MM.1S (cell line): ENCODE data around the gene WASF2.

Experiments
- DNase-seq: peaks from one replicate; pipeline ENCODE4 v3.0.0-alpha.2; 2015
- H2AFZ ChIP-seq: fragments of 300-600 bp; sonication (generic); 2 replicates; pipeline ENCODE4 v1.6.0; 2016; ENCODE audit warnings: antibody characterized with exemption, low read length
- H3F3A ChIP-seq: fragments of 300-600 bp; sonication (generic); 2 replicates; pipeline ENCODE4 v1.6.1; 2016; ENCODE audit warnings: mild to moderate bottlenecking, antibody characterized with exemption, low read length, moderate library complexity, mixed read lengths; ENCODE audit not compliant: insufficient read depth
- H3K27ac ChIP-seq: fragments of 300-600 bp; sonication (generic); 2 replicates; pipeline ENCODE4 v1.5.1; 2016; ENCODE audit warnings: mild to moderate bottlenecking, low read length
- H3K27me3 ChIP-seq: fragments of 300-600 bp; sonication (generic); replicated peaks from 2 replicates; pipeline ENCODE4 v1.6.0; 2016; ENCODE audit warnings: low read length; ENCODE audit not compliant: insufficient read depth
- H3K36me3 ChIP-seq: fragments of 300-600 bp; sonication (generic); replicated peaks from 2 replicates; pipeline ENCODE4 v1.6.1; 2016; ENCODE audit warnings: mild to moderate bottlenecking, low read length, mixed read lengths; ENCODE audit not compliant: insufficient read depth
- H3K4me1 ChIP-seq: fragments of 300-600 bp; sonication (generic); 2 replicates; pipeline ENCODE4 v1.6.1; 2016; ENCODE audit warnings: low read length, mixed read lengths
- H3K4me2 ChIP-seq: fragments of 300-600 bp; sonication (generic); 2 replicates; pipeline ENCODE4 v1.6.0; 2016; ENCODE audit warnings: low read depth, low read length
- H3K4me3 ChIP-seq: fragments of 300-600 bp; sonication (generic); 2 replicates; pipeline ENCODE4 v1.5.1; 2016; ENCODE audit warnings: low read length, mixed read lengths
- H3K79me2 ChIP-seq: fragments of 300-600 bp; sonication (generic); 2 replicates; pipeline ENCODE4 v1.6.1; 2016; ENCODE audit warnings: mixed run types, low read length, mixed read lengths
- H3K9ac ChIP-seq: fragments of 300-600 bp; sonication (generic); 2 replicates; pipeline ENCODE4 v1.6.1; 2016; ENCODE audit warnings: low read length, mixed read lengths
- H3K9me2 ChIP-seq: fragments of 300-600 bp; sonication (generic); replicated peaks from 2 replicates; pipeline ENCODE4 v1.6.1; 2016; ENCODE audit warnings: mild to moderate bottlenecking, low read length, mixed read lengths; ENCODE audit not compliant: insufficient read depth
- H3K9me3 ChIP-seq: fragments of 300-600 bp; sonication (generic); replicated peaks from 2 replicates; pipeline ENCODE4 v1.6.1; 2016; ENCODE audit warnings: mild to moderate bottlenecking, low read length, mixed read lengths; ENCODE audit not compliant: insufficient read depth
- H4K20me1 ChIP-seq: fragments of 300-600 bp; sonication (generic); 2 replicates; pipeline ENCODE4 v1.6.1; 2016; ENCODE audit warnings: mild to moderate bottlenecking, low read length, moderate library complexity, mixed read lengths; ENCODE audit not compliant: insufficient read depth
- CTCF ChIP-seq: fragments of 300-600 bp; sonication (generic); IDR thresholded peaks from 2 replicates; pipeline ENCODE4 v1.5.1; 2016; ENCODE audit warnings: antibody characterized with exemption, low read length, mixed read lengths
- EZH2 ChIP-seq: fragments of 300-600 bp; sonication (generic); optimal IDR thresholded peaks from 2 replicates; pipeline ENCODE3; 2017; ENCODE audit warnings: low read depth, mild to moderate bottlenecking, antibody characterized with exemption, low read length, mixed read lengths
- EZH2phosphoT487 ChIP-seq: fragments of 300-600 bp; sonication (generic); IDR thresholded peaks from 2 replicates; pipeline ENCODE4 v1.6.1; 2018; ENCODE audit warnings: antibody characterized with exemption, low read length

The WASF2 gene

GRCh38 chr1:27397749-27398148 lies 92.2 kb downstream of the WASF2 start:
- Histone ChIP-seq H3K4me3 (no peak overlapping the region), H4K20me1 (no peaks in the 10 kb centered on the region), H3K27ac (no peak overlapping the region), H3K36me3 (no peaks in the 10 kb centered on the region), H3K9me2 (no peaks in the 10 kb centered on the region), H3F3A (no peaks in the 10 kb centered on the region), H3K9me3 (no peaks in the 10 kb centered on the region), H3K79me2 (no peaks in the 10 kb centered on the region), H3K4me1 (no peaks in the 10 kb centered on the region), H2AFZ (no peak overlapping the region), H3K4me2 (no peak overlapping the region), H3K9ac (no peak overlapping the region), H3K27me3 (no peaks in the 10 kb centered on the region)
- DNase-seq = no peak
- no peak for TF ChIP-seq CTCF
- TF ChIP-seq EZH2 = no peak
- no peak for TF ChIP-seq EZH2phosphoT487

GRCh38 chr1:27397110-27397509 lies 92.9 kb downstream of the WASF2 start:
- no peaks in the 10 kb centered on the region for H4K20me1 ChIP-seq
- H3K4me3 ChIP-seq = no peak overlapping the region
- H3K36me3 ChIP-seq = no peaks in the 10 kb centered on the region
- H3K27me3 ChIP-seq = no peaks in the 10 kb centered on the region
- no peaks in the 10 kb centered on the region for H3K79me2 ChIP-seq
- no peaks in the 10 kb centered on the region for H3K4me1 ChIP-seq
- H3K9ac ChIP-seq = no peak overlapping the region
- no peaks in the 10 kb centered on the region for H3K9me2 ChIP-seq
- no peak for DNase-seq
- no peaks in the 10 kb centered on the region for H3K9me3 ChIP-seq
- TF ChIP-seq EZH2 (no peak), CTCF (no peak), EZH2phosphoT487 (no peak)
- no peak overlapping the region for H2AFZ ChIP-seq
- no peaks in the 10 kb centered on the region for H3F3A ChIP-seq
- H3K4me2 ChIP-seq = no peak overlapping the region
- H3K27ac ChIP-seq = no peak overlapping the region

GRCh38 chr1:27395441-27396195 lies 94.3 kb downstream of the WASF2 start:
- no peaks in the 10 kb centered on the region for H3K9me2 ChIP-seq
- H4K20me1 ChIP-seq = no peaks in the 10 kb centered on the region
- H3K27ac ChIP-seq = no peak overlapping the region
- TF ChIP-seq EZH2phosphoT487 (no peak), CTCF (peak; percentile 94), EZH2 (no peak)
- DNase-seq = peak; percentile 71
- H3K79me2 ChIP-seq = no peaks in the 10 kb centered on the region
- no peaks in the 10 kb centered on the region for H3K36me3 ChIP-seq
- peaks cover 7% of the 10 kb centered on the region; the same call in 1 of the 2 replicates for H3K27me3 ChIP-seq
- no peaks in the 10 kb centered on the region for H3K9me3 ChIP-seq
- H3K4me1 ChIP-seq = peaks cover 7% of the 10 kb centered on the region
- H3K9ac ChIP-seq = no peak overlapping the region
- H3K4me2 ChIP-seq = no peak overlapping the region
- no peak overlapping the region for H2AFZ ChIP-seq
- H3K4me3 ChIP-seq = no peak overlapping the region
- no peaks in the 10 kb centered on the region for H3F3A ChIP-seq
